Fibroblast of mammary gland (primary cell): ENCODE measurements around the gene USP30.
A peak's percentile ranks its signal among the peaks of the same experiment; 100 is the strongest.

Source experiments
- DNase-seq: peaks from one replicate; pipeline ENCODE4 v3.0.0-alpha.2; 2010; ENCODE audit warnings: low read depth
- H3K4me3 ChIP-seq: 2 replicates; pipeline ENCODE4 v1.5.1; 2011; ENCODE audit warnings: low read depth, mild to moderate bottlenecking, low read length, moderate library complexity; ENCODE audit not compliant: control insufficient read depth
- CTCF ChIP-seq: conservative IDR thresholded peaks from 2 replicates; pipeline ENCODE4 v1.5.1; 2011; ENCODE audit warnings: low read depth, low read length, inconsistent platforms; ENCODE audit not compliant: control insufficient read depth, insufficient read depth

The USP30 gene

DNA sequence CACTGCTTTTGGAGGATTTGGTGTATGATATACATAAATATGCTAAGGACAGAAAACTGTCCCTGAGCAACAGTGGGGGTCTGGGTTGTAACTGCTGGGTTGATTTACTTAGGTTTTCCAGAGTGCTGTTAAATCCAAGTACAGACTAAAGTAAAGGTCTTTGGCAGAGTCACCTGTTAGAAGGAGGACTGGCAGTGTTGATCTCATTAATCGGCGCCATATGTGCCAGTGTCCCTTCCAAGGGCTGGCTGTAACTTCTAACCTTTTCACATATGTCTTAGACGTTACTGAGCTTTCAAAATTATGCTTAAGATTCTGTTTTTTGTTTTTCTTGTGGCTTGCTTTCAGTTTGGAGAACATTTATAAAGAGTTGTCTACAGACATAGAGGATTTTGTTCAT, 50.1 kb downstream of the USP30 start:
- H3K4me3 ChIP-seq = no peak overlapping the region
- no peak for DNase-seq
- no peak for TF ChIP-seq CTCF

DNA sequence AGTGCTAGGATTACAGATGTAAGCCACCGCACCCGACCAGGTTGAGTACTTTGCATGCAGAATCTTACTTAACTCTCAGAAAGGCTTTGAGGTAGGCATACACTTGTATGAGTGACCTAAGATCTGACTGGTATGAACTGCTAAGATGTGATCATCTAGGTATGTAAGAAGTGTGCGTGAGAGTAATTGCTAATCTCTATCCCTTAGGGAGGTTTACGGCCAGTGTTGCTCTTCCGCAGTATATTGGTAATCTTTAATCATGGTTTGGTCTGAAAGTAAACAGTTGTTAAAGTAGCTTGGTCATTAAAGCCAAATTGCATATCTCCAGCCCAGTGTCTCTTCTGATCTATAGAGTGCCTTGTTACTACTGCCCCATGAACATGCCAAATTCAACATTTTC, 52.8 kb downstream of the USP30 start:
- TF ChIP-seq CTCF = no peak
- DNase-seq = no peak
- no peak overlapping the region for H3K4me3 ChIP-seq

GRCh38 chr12:109109746-109110350, 57.5 kb downstream of the USP30 start:
- no peak for DNase-seq
- TF ChIP-seq CTCF = no peak
- H3K4me3 ChIP-seq = no peak overlapping the region

- no peak for TF ChIP-seq CTCF
- peak; percentile 83 for DNase-seq
- peak overlapping the region; percentile 64 for H3K4me3 ChIP-seq
Measured at GRCh38 chr12:109110988-109111495, 58.7 kb downstream of the USP30 start.

DNA sequence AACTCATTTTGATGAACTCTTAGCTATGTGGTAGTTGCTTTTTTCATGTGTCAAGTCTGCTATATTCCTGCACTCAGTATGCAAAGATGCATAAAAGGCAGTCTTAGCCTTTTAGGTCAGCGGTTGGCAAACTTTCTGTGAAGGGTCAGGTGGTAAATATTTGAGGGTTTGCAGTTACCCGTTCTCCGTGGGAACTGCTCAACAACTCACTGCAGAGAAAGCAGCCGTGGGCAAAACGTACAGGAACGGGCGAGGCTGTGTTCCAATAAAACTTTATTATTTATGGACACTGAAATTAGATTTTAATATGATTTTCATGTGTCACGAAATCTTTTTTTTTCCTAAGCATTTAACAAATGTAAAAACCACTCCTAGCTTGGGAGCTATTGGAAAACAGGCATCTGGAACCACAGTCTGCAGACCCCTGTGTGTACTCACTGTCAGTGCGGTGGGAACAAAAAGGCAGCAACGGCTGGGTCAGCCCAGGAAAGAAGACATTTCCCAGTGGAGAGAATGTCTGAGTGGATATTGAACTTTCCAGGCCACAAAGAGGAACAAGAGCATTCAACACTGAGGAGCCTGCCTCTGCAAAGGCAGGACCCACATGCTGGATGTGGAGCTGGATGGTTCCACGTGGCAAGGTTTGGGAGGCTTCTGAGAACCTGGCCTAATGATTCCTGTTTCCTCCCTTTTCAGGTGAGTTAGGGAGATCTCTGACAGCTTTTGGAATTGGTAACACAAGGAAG, 60.5 kb downstream of the USP30 start:
- no peak overlapping the region for H3K4me3 ChIP-seq
- no peak for TF ChIP-seq CTCF
- DNase-seq = no peak

DNA sequence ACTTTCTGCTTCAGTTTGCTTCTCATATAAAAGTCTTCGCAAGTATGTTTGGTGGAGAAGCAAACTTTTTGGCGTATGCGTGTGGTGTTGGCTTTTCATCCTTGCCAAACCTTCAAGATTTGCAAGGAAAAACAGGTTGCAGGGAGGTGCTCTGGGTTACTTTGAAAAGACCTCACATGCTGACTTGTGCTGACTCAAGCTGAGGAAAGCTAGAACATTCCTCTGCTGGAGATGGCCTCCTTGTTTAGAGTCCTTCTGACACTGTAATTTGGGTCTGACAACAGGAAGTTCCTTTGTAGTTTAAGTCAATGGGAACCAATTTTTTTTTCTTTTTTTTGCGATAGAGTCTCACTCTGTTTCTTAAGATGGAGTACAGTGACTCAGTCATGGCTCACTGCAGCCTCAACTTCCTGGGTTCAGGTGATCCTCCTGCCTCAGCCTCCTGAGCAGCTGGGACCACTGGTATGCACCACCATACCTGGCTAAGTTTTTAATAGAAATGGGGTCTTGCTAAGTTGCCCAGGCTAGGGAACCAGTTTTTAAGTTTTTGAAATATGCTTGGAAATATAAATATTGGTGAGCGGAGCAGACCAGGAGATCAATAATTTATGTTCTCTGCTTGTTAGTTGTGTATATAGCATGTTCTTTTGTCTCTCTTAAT, 61.4 kb downstream of the USP30 start:
- DNase-seq = no peak
- TF ChIP-seq CTCF = no peak
- H3K4me3 ChIP-seq = no peak overlapping the region
